Astrocyte (in vitro differentiated cells and primary cell): ENCODE results near the gene GRM5. TPM values are rescaled to one million over a fixed set of nuclear protein-coding genes. Genes with fewer than 3 reads are reported as not detected.

Experiments used
- DNase-seq: peaks from one replicate; pipeline ENCODE4 v3.0.0-alpha.2; 2010; ENCODE audit warnings: low read depth
- FAIRE-seq: peaks from 2 replicates; lab custom pipeline; 2011; peaks lifted over from hg19 to GRCh38; lab: Jason Lieb, UNC
- H2AFZ ChIP-seq: 2 replicates; pipeline ENCODE4 v1.6.0; 2012; ENCODE audit warnings: low read depth, low read length, inconsistent platforms
- H3K27ac ChIP-seq: 2 replicates; pipeline ENCODE4 v1.5.1; 2011; ENCODE audit warnings: low read depth, low read length, inconsistent platforms
- H3K27me3 ChIP-seq: 2 replicates; pipeline ENCODE4 v1.6.0; 2011; ENCODE audit warnings: low read length, inconsistent platforms; ENCODE audit not compliant: insufficient read depth
- H3K36me3 ChIP-seq: 2 replicates; pipeline ENCODE4 v1.5.1; 2011; ENCODE audit warnings: low read length, inconsistent platforms; ENCODE audit not compliant: insufficient read depth
- H3K4me1 ChIP-seq: 2 replicates; pipeline ENCODE4 v1.5.1; 2011; ENCODE audit warnings: low read length, inconsistent platforms; ENCODE audit not compliant: insufficient read depth
- H3K4me2 ChIP-seq: 2 replicates; pipeline ENCODE4 v1.6.0; 2012; ENCODE audit warnings: low read length, inconsistent platforms
- H3K4me3 ChIP-seq: 2 replicates; pipeline ENCODE4 v1.5.1; 2011; ENCODE audit warnings: low read depth, mild to moderate bottlenecking, low read length, inconsistent platforms; ENCODE audit not compliant: insufficient read depth
- H3K79me2 ChIP-seq: 2 replicates; pipeline ENCODE4 v1.6.0; 2012; ENCODE audit warnings: mild to moderate bottlenecking, low read length, inconsistent platforms; ENCODE audit not compliant: insufficient read depth
- H3K9ac ChIP-seq: 2 replicates; pipeline ENCODE4 v1.6.0; 2012; ENCODE audit warnings: mild to moderate bottlenecking, low read length, inconsistent platforms
- H3K9me3 ChIP-seq: 2 replicates; pipeline ENCODE4 v1.5.1; 2012; ENCODE audit warnings: low read depth, mild to moderate bottlenecking, low read length, inconsistent platforms; ENCODE audit not compliant: insufficient read depth
- H4K20me1 ChIP-seq: 2 replicates; pipeline ENCODE4 v1.6.0; 2012; ENCODE audit warnings: low read length, inconsistent platforms; ENCODE audit not compliant: insufficient read depth
- H3K27ac Mint-ChIP-seq: one replicate; pipeline ENCODE4 v1.8.0; 2021; ENCODE audit warnings: mild to moderate bottlenecking, mixed read lengths; ENCODE audit not compliant: unreplicated experiment
- H3K27me3 Mint-ChIP-seq: one replicate; pipeline ENCODE4 v1.8.0; 2021; ENCODE audit warnings: low read depth, mixed read lengths; ENCODE audit not compliant: unreplicated experiment
- H3K36me3 Mint-ChIP-seq: one replicate; pipeline ENCODE4 v1.8.0; 2021; ENCODE audit warnings: low read depth, mixed read lengths; ENCODE audit not compliant: unreplicated experiment
- H3K4me1 Mint-ChIP-seq: one replicate; pipeline ENCODE4 v1.8.0; 2021; ENCODE audit warnings: low read depth, mixed read lengths; ENCODE audit not compliant: unreplicated experiment
- H3K4me3 Mint-ChIP-seq: one replicate; pipeline ENCODE4 v1.8.0; 2021; ENCODE audit warnings: mild to moderate bottlenecking, moderate library complexity, mixed read lengths; ENCODE audit not compliant: unreplicated experiment
- H3K9me3 Mint-ChIP-seq: one replicate; pipeline ENCODE4 v1.8.0; 2021; ENCODE audit warnings: mild to moderate bottlenecking, mixed read lengths; ENCODE audit not compliant: unreplicated experiment
- CTCF ChIP-seq: IDR thresholded peaks from 2 replicates; pipeline ENCODE4 v1.5.1; 2011; ENCODE audit warnings: low read depth, mild to moderate bottlenecking, inconsistent platforms, low read length, moderate library complexity; ENCODE audit not compliant: insufficient read depth
- EZH2 ChIP-seq: IDR thresholded peaks from 2 replicates; pipeline ENCODE4 v1.6.1; 2012; ENCODE audit warnings: mild to moderate bottlenecking, low read length, inconsistent platforms; ENCODE audit not compliant: insufficient read depth
- total RNA-seq: library from RNA; stranded (reverse); gene quantifications from 2 replicates; pipeline ENCODE4 v1.2.1, GENCODE V29; 2021

GRM5 gene
- total RNA-seq, 1 donor from 2014 or later = 0.30 TPM

- H3K4me3 ChIP-seq = no peak overlapping the region
- no peak overlapping the region for H3K4me2 ChIP-seq
- H4K20me1 ChIP-seq = no peaks in the 10 kb centered on the region
- FAIRE-seq = no peak
- H3K4me1 ChIP-seq = no peaks in the 10 kb centered on the region
- H3K79me2 ChIP-seq = no peaks in the 10 kb centered on the region
- no peaks in the 10 kb centered on the region for H3K9me3 Mint-ChIP-seq
- no peak overlapping the region for H3K9ac ChIP-seq
- no peaks in the 10 kb centered on the region for H3K9me3 ChIP-seq
- no peak overlapping the region for H3K27ac Mint-ChIP-seq
- no peaks in the 10 kb centered on the region for H3K36me3 ChIP-seq
- TF ChIP-seq CTCF = no peak
- no peak for TF ChIP-seq EZH2
- no peak overlapping the region for H3K4me3 Mint-ChIP-seq
- no peaks in the 10 kb centered on the region for H3K27me3 ChIP-seq
- H3K27me3 Mint-ChIP-seq = no peaks in the 10 kb centered on the region
- no peaks in the 10 kb centered on the region for H3K36me3 Mint-ChIP-seq
- DNase-seq = no peak
- no peak overlapping the region for H2AFZ ChIP-seq
- peaks cover 5% of the 10 kb centered on the region for H3K4me1 Mint-ChIP-seq
- H3K27ac ChIP-seq = no peak overlapping the region
Observed at GRCh38 chr11:88576741-88577140, 489.0 kb downstream of the GRM5 start.

- Histone ChIP-seq H3K4me3 (no peak overlapping the region), H2AFZ (no peak overlapping the region), H3K9me3 (no peaks in the 10 kb centered on the region), H3K4me2 (no peak overlapping the region), H3K27me3 (no peaks in the 10 kb centered on the region), H3K4me1 (no peaks in the 10 kb centered on the region), H3K79me2 (no peaks in the 10 kb centered on the region), H3K27ac (no peak overlapping the region), H3K9ac (no peak overlapping the region), H4K20me1 (no peaks in the 10 kb centered on the region), H3K36me3 (no peaks in the 10 kb centered on the region)
- Mint-ChIP-seq H3K27me3 (no peaks in the 10 kb centered on the region), H3K9me3 (no peaks in the 10 kb centered on the region), H3K4me3 (no peak overlapping the region), H3K27ac (no peak overlapping the region), H3K4me1 (no peaks in the 10 kb centered on the region), H3K36me3 (no peaks in the 10 kb centered on the region)
- FAIRE-seq = no peak
- TF ChIP-seq EZH2 (no peak), CTCF (no peak)
- no peak for DNase-seq
Observed at GRCh38 chr11:88575916-88576315, 489.9 kb downstream of the GRM5 start.

DNA sequence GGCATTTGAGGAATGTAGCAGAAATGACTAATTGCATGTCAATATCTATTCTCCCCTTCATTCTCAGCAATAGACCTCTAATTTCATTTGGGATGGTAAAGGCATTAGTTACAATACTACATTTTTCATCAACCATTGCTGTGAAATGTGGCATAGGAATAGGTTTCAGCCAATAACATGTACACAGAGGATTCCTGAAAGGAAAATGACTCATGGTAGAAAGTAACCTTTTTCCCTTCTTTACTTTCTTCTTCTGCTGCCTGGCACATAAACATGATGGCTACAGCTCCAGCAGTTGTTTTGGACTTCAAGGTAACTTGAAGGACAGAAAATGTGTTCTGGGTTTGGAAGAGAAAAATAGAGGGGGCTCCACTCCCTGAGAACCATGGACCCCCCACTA is 496.4 kb downstream of the GRM5 start:
- Histone ChIP-seq H3K27ac (no peak overlapping the region), H3K36me3 (no peaks in the 10 kb centered on the region), H3K9ac (no peak overlapping the region), H3K27me3 (no peaks in the 10 kb centered on the region), H3K4me1 (no peaks in the 10 kb centered on the region), H3K4me2 (no peak overlapping the region), H4K20me1 (no peaks in the 10 kb centered on the region), H3K4me3 (no peak overlapping the region), H3K79me2 (no peaks in the 10 kb centered on the region), H3K9me3 (no peaks in the 10 kb centered on the region), H2AFZ (no peak overlapping the region)
- TF ChIP-seq EZH2 (no peak), CTCF (no peak)
- Mint-ChIP-seq H3K4me3 (no peak overlapping the region), H3K36me3 (no peaks in the 10 kb centered on the region), H3K4me1 (peaks cover 7% of the 10 kb centered on the region), H3K27me3 (peaks cover 7% of the 10 kb centered on the region), H3K9me3 (no peaks in the 10 kb centered on the region), H3K27ac (no peak overlapping the region)
- FAIRE-seq = no peak
- no peak for DNase-seq
